ENCODE measurements around the gene HAUS5.

- TF ChIP-seq CTCF (IDR thresholded peaks at IDR 0.05; ENCODE audit: low read depth, low read length), result no peak
- no peak for TF ChIP-seq EZH2phosphoT487 (IDR thresholded peaks at IDR 0.05; ENCODE audit: low read depth)
Measured at GRCh38 chr19:35637165-35637564, 24.6 kb downstream of the HAUS5 start.

All from OCI-LY3 (cell line).